ENCODE measurements around the gene MRPS31. TPM values are rescaled to one million over a fixed set of nuclear protein-coding genes. Genes with fewer than 3 reads are reported as not detected.

MRPS31 gene
- total RNA-seq, 2 donors from 2014 or later = 32.0 to 38.7 TPM

DNA sequence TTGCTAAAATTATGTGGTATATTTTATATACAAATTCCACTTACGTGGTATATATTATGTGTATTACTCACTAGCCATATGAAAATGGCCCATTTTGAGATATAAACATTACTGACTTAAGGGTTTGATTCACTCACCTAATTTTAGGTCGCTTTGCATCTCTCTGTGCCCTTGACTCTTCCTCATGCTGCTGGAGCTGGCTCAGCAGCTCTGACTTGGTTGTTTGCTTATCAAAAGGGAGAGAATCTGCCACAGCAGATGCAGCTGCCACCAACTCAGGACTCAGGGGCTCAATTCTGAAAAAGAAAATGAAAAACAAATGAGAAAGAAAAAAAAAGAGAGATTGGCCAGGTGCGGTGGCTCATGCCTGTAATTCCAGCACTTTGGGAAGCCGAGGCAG is 12.2 kb downstream of the MRPS31 start:
- H3K27ac Mint-ChIP-seq = no peak overlapping the region

DNA sequence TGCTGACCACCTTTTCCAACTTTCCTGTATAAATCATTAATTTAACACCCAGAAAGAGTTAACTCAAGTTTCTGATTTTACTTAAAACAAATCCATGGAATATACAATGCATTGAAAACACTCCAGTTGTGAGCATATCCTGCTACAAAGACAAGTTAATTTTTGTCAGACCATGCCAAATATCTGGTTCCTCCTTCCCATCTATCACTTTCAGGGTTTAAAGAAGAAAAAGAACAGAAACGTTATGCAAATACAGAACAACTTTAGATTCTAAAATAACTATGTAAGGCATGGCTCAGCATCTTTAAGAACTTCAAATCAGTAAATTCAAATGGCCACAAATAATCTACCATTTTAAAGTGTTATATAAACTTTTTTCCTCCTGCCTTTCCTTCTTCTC is 14.9 kb downstream of the MRPS31 start:
- Mint-ChIP-seq H3K27me3 (ENCODE audit: insufficient read depth) (no peaks in the 10 kb centered on the region), H3K4me3 (no peak overlapping the region), H3K36me3 (ENCODE audit: low read depth) (peaks cover 49% of the 10 kb centered on the region), H3K9me3 (no peaks in the 10 kb centered on the region), H3K4me1 (no peaks in the 10 kb centered on the region), H3K27ac (no peak overlapping the region)
- H3K9me3 ChIP-seq (ENCODE audit: control insufficient read depth, low read length) = no peaks in the 10 kb centered on the region
- DNase-seq = no peak
- no peak overlapping the region for H3K4me3 ChIP-seq (ENCODE audit: low read length)
- H3K36me3 ChIP-seq (ENCODE audit: control insufficient read depth, insufficient read depth, low read length) = peaks cover 50% of the 10 kb centered on the region
- H3K4me1 ChIP-seq (ENCODE audit: control insufficient read depth, insufficient read depth, low read length) = no peaks in the 10 kb centered on the region
- H3K27ac ChIP-seq (ENCODE audit: low read depth, low read length) = no peak overlapping the region
- WGBS, 2 experiments (ENCODE audit: insufficient coverage in 1 of 2, insufficient read length in 1 of 2) = 60 to 90% methylated on average over 1 of the region's 1 CpG
- no peak overlapping the region for H3K9ac ChIP-seq (ENCODE audit: extremely low read depth, low read length, poor library complexity, severe bottlenecking)
- TF ChIP-seq, protein P1, sequence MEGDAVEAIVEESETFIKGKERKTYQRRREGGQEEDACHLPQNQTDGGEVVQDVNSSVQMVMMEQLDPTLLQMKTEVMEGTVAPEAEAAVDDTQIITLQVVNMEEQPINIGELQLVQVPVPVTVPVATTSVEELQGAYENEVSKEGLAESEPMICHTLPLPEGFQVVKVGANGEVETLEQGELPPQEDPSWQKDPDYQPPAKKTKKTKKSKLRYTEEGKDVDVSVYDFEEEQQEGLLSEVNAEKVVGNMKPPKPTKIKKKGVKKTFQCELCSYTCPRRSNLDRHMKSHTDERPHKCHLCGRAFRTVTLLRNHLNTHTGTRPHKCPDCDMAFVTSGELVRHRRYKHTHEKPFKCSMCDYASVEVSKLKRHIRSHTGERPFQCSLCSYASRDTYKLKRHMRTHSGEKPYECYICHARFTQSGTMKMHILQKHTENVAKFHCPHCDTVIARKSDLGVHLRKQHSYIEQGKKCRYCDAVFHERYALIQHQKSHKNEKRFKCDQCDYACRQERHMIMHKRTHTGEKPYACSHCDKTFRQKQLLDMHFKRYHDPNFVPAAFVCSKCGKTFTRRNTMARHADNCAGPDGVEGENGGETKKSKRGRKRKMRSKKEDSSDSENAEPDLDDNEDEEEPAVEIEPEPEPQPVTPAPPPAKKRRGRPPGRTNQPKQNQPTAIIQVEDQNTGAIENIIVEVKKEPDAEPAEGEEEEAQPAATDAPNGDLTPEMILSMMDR (conservative IDR thresholded peaks at IDR 0.05) = no peak
- H3K27me3 ChIP-seq (ENCODE audit: control insufficient read depth, insufficient read depth, low read length, poor library complexity, severe bottlenecking) = no peaks in the 10 kb centered on the region

More for the DNA sequence above, 12.2 kb downstream of the MRPS31 start:
- H3K9me3 ChIP-seq (ENCODE audit: control insufficient read depth, low read length) = no peaks in the 10 kb centered on the region
- H3K9ac ChIP-seq (ENCODE audit: extremely low read depth, low read length, poor library complexity, severe bottlenecking) = no peak overlapping the region
- no peak overlapping the region for H3K4me3 ChIP-seq (ENCODE audit: low read length)
- H3K36me3 Mint-ChIP-seq (ENCODE audit: low read depth) = peaks cover 34% of the 10 kb centered on the region
- 95 to 96% methylated on average over 3 of the region's 4 CpGs for WGBS, 2 experiments (ENCODE audit: insufficient coverage in 1 of 2, insufficient read length in 1 of 2)
- TF ChIP-seq, protein P1 (conservative IDR thresholded peaks at IDR 0.05) = no peak
- no peaks in the 10 kb centered on the region for H3K4me1 Mint-ChIP-seq
- no peak overlapping the region for H3K4me3 Mint-ChIP-seq
- H3K27ac ChIP-seq (ENCODE audit: low read depth, low read length) = no peak overlapping the region
- peaks cover 49% of the 10 kb centered on the region for H3K36me3 ChIP-seq (ENCODE audit: control insufficient read depth, insufficient read depth, low read length)
- no peaks in the 10 kb centered on the region for H3K4me1 ChIP-seq (ENCODE audit: control insufficient read depth, insufficient read depth, low read length)
- no peak for DNase-seq
- H3K27me3 Mint-ChIP-seq (ENCODE audit: insufficient read depth) = no peaks in the 10 kb centered on the region
- H3K27me3 ChIP-seq (ENCODE audit: control insufficient read depth, insufficient read depth, low read length, poor library complexity, severe bottlenecking) = no peaks in the 10 kb centered on the region
- H3K9me3 Mint-ChIP-seq = no peaks in the 10 kb centered on the region

DNA sequence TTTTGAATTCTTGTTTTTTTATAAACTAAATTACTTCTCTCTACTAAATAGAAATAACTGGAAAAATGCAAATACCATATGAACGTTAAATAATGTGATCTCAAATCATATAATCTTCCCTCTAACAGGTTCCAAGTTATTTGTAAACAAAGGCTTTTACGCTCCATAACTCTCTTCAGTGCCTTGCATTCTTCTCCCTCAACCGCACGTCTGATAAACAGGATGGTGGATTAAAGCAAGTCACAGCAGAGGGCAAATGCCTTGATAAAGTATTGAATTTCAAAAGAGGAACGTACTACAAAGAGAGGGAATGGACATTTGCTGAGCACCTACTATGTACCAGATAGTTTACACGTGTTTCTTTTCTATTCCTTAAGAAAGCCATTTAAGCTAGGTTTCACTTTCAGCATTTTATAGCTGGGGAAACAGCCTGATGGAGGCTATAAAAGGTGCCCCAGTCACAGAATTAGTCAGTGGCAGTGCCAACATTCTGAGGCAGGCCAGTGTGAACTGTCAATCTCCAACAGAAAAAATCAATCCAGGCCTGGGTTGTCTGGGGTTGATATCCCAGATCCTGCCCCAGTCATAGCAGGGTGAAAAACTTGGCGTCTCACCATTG is 15.8 kb downstream of the MRPS31 start:
- Mint-ChIP-seq H3K27me3 (ENCODE audit: insufficient read depth) (no peaks in the 10 kb centered on the region), H3K4me1 (no peaks in the 10 kb centered on the region), H3K36me3 (ENCODE audit: low read depth) (peaks cover 46% of the 10 kb centered on the region), H3K27ac (no peak overlapping the region), H3K4me3 (no peak overlapping the region), H3K9me3 (no peaks in the 10 kb centered on the region)
- DNase-seq = no peak
- H3K4me1 ChIP-seq (ENCODE audit: control insufficient read depth, insufficient read depth, low read length) = no peaks in the 10 kb centered on the region
- no peak overlapping the region for H3K27ac ChIP-seq (ENCODE audit: low read depth, low read length)
- no peaks in the 10 kb centered on the region for H3K9me3 ChIP-seq (ENCODE audit: control insufficient read depth, low read length)
- H3K9ac ChIP-seq (ENCODE audit: extremely low read depth, low read length, poor library complexity, severe bottlenecking) = no peak overlapping the region
- WGBS, 2 experiments (ENCODE audit: insufficient coverage in 1 of 2, insufficient read length in 1 of 2) = 93 to 94% methylated on average over 7 of the region's 7 CpGs
- TF ChIP-seq, protein P1 (conservative IDR thresholded peaks at IDR 0.05) = no peak
- no peaks in the 10 kb centered on the region for H3K27me3 ChIP-seq (ENCODE audit: control insufficient read depth, insufficient read depth, low read length, poor library complexity, severe bottlenecking)
- no peak overlapping the region for H3K4me3 ChIP-seq (ENCODE audit: low read length)
- H3K36me3 ChIP-seq (ENCODE audit: control insufficient read depth, insufficient read depth, low read length) = peaks cover 50% of the 10 kb centered on the region

Measured in endodermal cell (in vitro differentiated cells).